GM23338 (cell line): ENCODE results near the gene WWOX. TPM values are rescaled to one million over a fixed set of nuclear protein-coding genes. Genes with fewer than 3 reads are reported as not detected.

ENCODE experiments used
- ATAC-seq: fragments of 200-7000 bp; cut with Tn5 transposase; 3 replicates; pipeline ENCODE4 v1.9.1; 2020
- DNase-seq: peaks from one replicate; pipeline ENCODE4 v3.0.0-alpha.2; 2015; ENCODE audit warnings: low spot score
- H2AFZ ChIP-seq: fragments of 200-600 bp; sonication (generic); 2 replicates; pipeline ENCODE4 v1.8.0; 2016; ENCODE audit warnings: antibody characterized with exemption, mild to moderate bottlenecking, moderate library complexity
- H3F3A ChIP-seq: fragments of 200-600 bp; sonication (generic); replicated peaks from 2 replicates; pipeline ENCODE4 v1.8.0; 2017; ENCODE audit warnings: antibody characterized with exemption, mixed run types, low read depth
- H3K27ac ChIP-seq: fragments of 200-600 bp; sonication (generic); 2 replicates; pipeline ENCODE4 v1.6.1; 2016; ENCODE audit warnings: low read depth
- H3K27me3 ChIP-seq: fragments of 200-600 bp; sonication (generic); 2 replicates; pipeline ENCODE4 v1.8.0; 2016; ENCODE audit warnings: mild to moderate bottlenecking, mixed run types, moderate library complexity; ENCODE audit not compliant: insufficient read depth
- H3K36me3 ChIP-seq: fragments of 200-600 bp; sonication (generic); 2 replicates; pipeline ENCODE4 v1.8.0; 2016; ENCODE audit warnings: mild to moderate bottlenecking; ENCODE audit not compliant: insufficient read depth
- H3K4me1 ChIP-seq: fragments of 200-600 bp; sonication (generic); 2 replicates; pipeline ENCODE4 v1.8.0; 2016; ENCODE audit warnings: mild to moderate bottlenecking, moderate library complexity; ENCODE audit not compliant: insufficient read depth
- H3K4me2 ChIP-seq: fragments of 200-600 bp; sonication (generic); 2 replicates; pipeline ENCODE4 v1.7.1; 2017; ENCODE audit warnings: mixed run types
- H3K4me3 ChIP-seq: fragments of 200-600 bp; sonication (generic); 2 replicates; pipeline ENCODE4 v1.6.1; 2016; ENCODE audit warnings: mixed run types
- H3K79me2 ChIP-seq: fragments of 200-600 bp; sonication (generic); replicated peaks from 2 replicates; pipeline ENCODE4 v1.8.0; 2017; ENCODE audit warnings: mild to moderate bottlenecking; ENCODE audit not compliant: insufficient read depth
- H3K9me2 ChIP-seq: fragments of 200-600 bp; sonication (generic); 2 replicates; pipeline ENCODE4 v1.8.0; 2017; ENCODE audit not compliant: insufficient read depth
- H4K20me1 ChIP-seq: fragments of 200-600 bp; sonication (generic); replicated peaks from 2 replicates; pipeline ENCODE4 v1.8.0; 2017; ENCODE audit warnings: mild to moderate bottlenecking; ENCODE audit not compliant: insufficient read depth
- H3K27ac Mint-ChIP-seq: 2 replicates; pipeline ENCODE4 v1.8.0; 2020; ENCODE audit warnings: inconsistent platforms, mild to moderate bottlenecking, moderate library complexity, mixed read lengths
- H3K27me3 Mint-ChIP-seq: 3 replicates; pipeline ENCODE4 v1.8.0; 2022; ENCODE audit warnings: low read depth, mild to moderate bottlenecking, moderate library complexity, mixed read lengths, inconsistent platforms; ENCODE audit not compliant: insufficient read depth, poor library complexity
- H3K36me3 Mint-ChIP-seq: 3 replicates; pipeline ENCODE4 v1.8.0; 2021; ENCODE audit warnings: low read depth, mild to moderate bottlenecking, inconsistent platforms, moderate library complexity, mixed read lengths
- H3K4me1 Mint-ChIP-seq: 3 replicates; pipeline ENCODE4 v1.8.0; 2020; ENCODE audit warnings: mild to moderate bottlenecking, inconsistent platforms, mixed read lengths
- H3K4me3 Mint-ChIP-seq: 3 replicates; pipeline ENCODE4 v1.8.0; 2021; ENCODE audit warnings: moderate library complexity, mild to moderate bottlenecking, inconsistent platforms, mixed read lengths
- H3K9me3 Mint-ChIP-seq: 3 replicates; pipeline ENCODE4 v1.8.0; 2020; ENCODE audit warnings: moderate library complexity, mild to moderate bottlenecking, inconsistent platforms, mixed read lengths
- CREB1 ChIP-seq: fragments of 250-450 bp; sonication (Bioruptor Pico); IDR thresholded peaks from 2 replicates; pipeline ENCODE4 v1.5.0; 2020; ENCODE audit warnings: low read depth, mild to moderate bottlenecking, moderate library complexity
- CTCF ChIP-seq, 2 experiments: fragments of 200-600 bp in 1 of 2; sonication (generic) in 1 of 2; conservative IDR thresholded peaks; 2 replicates each; pipeline versions ENCODE4 v1.5.1 to v1.6.1; 2016 to 2017; ENCODE audit warnings: antibody characterized with exemption in 2 of 2, low read depth in 2 of 2, mild to moderate bottlenecking in 2 of 2, moderate library complexity in 1 of 2
- EZH2 ChIP-seq: fragments of 200-600 bp; sonication (generic); IDR thresholded peaks from one replicate; pipeline ENCODE4 v1.8.0; 2017; ENCODE audit warnings: antibody characterized with exemption, mild to moderate bottlenecking, low read depth; ENCODE audit not compliant: unreplicated experiment
- EZH2phosphoT487 ChIP-seq: fragments of 200-600 bp; sonication (generic); IDR thresholded peaks from one replicate; pipeline ENCODE4 v1.8.1; 2018; ENCODE audit warnings: antibody characterized with exemption; ENCODE audit not compliant: unreplicated experiment
- JUNB ChIP-seq: IDR thresholded peaks from one replicate; pipeline ENCODE4 v1.6.1; 2016; ENCODE audit warnings: antibody characterized with exemption; ENCODE audit not compliant: unreplicated experiment
- NANOG ChIP-seq: IDR thresholded peaks from 2 replicates; pipeline ENCODE4 v1.6.1; 2016; ENCODE audit warnings: antibody characterized with exemption, borderline replicate concordance
- POLR2AphosphoS5 ChIP-seq: IDR thresholded peaks from 2 replicates; pipeline ENCODE4 v1.6.1; 2016; ENCODE audit warnings: antibody characterized with exemption, low read depth
- REST ChIP-seq: IDR thresholded peaks from one replicate; pipeline ENCODE4 v1.6.1; 2018; ENCODE audit warnings: antibody characterized with exemption; ENCODE audit not compliant: unreplicated experiment
- STAT1 ChIP-seq: IDR thresholded peaks from one replicate; pipeline ENCODE4 v1.6.1; 2016; ENCODE audit warnings: antibody characterized with exemption; ENCODE audit not compliant: unreplicated experiment
- ZNF114 ChIP-seq: fragments of 250-450 bp; sonication (Bioruptor Pico); IDR thresholded peaks from 2 replicates; pipeline ENCODE4 v1.5.0; 2020; ENCODE audit warnings: mild to moderate bottlenecking, moderate library complexity
- ZNF331 ChIP-seq: fragments of 250-450 bp; sonication (Bioruptor Pico); IDR thresholded peaks from 2 replicates; pipeline ENCODE4 v1.5.0; 2020; ENCODE audit warnings: low read depth, mild to moderate bottlenecking, moderate library complexity
- polyA plus RNA-seq: library from polyadenylated mRNA; unstranded; fragments of >200 nt; fragmentation: Nextera tagmentation; extraction: Ambion mirVana; gene quantifications from 2 replicates; pipeline ENCODE4 v1.2.1, GENCODE V29; 2016
- total RNA-seq: library from RNA; depleted of rRNA; stranded (reverse); fragments of >200 nt; shearing (Covaris generic); gene quantifications from 2 replicates; pipeline ENCODE4 v1.2.3, GENCODE V29; 2014

WWOX gene
- total and polyA plus RNA-seq, 2 experiments from 2014 or later: 10.0 to 19.3 TPM

- no peak for TF ChIP-seq ZNF331
- no peak for TF ChIP-seq JUNB
- TF ChIP-seq STAT1: no peak
- TF ChIP-seq CTCF (conservative IDR thresholded peaks at IDR 0.05; ENCODE audit: low read depth in 2 of 2): no peak
- no peak for TF ChIP-seq POLR2AphosphoS5
- no peak for TF ChIP-seq ZNF114 (CRISPR knock-in tag)
- no peak for TF ChIP-seq NANOG
- TF ChIP-seq EZH2: no peak
- no peak for TF ChIP-seq EZH2phosphoT487
- no peak for TF ChIP-seq CREB1 (CRISPR knock-in tag)
Observed at GRCh38 chr16:78788696-78789095, 689.2 kb downstream of the WWOX start (continued).

GRCh38 chr16:78789561-78789960 lies 690.1 kb downstream of the WWOX start:
- Histone ChIP-seq H3K4me1 (no peaks in the 10 kb centered on the region), H4K20me1 (no peaks in the 10 kb centered on the region), H3K27ac (no peak overlapping the region), H2AFZ (no peak overlapping the region), H3K79me2 (no peaks in the 10 kb centered on the region), H3K4me3 (no peak overlapping the region), H3K9me2 (no peaks in the 10 kb centered on the region), H3K36me3 (no peaks in the 10 kb centered on the region), H3K27me3 (no peaks in the 10 kb centered on the region), H3K4me2 (no peak overlapping the region), H3F3A (no peaks in the 10 kb centered on the region)
- no peaks in the 10 kb centered on the region for H3K27me3 Mint-ChIP-seq
- DNase-seq (no peak), ATAC-seq (no peak)
- no peak overlapping the region for H3K4me3 Mint-ChIP-seq
- no peaks in the 10 kb centered on the region for H3K4me1 Mint-ChIP-seq
- no peaks in the 10 kb centered on the region for H3K36me3 Mint-ChIP-seq
- no peak overlapping the region for H3K27ac Mint-ChIP-seq
- no peak for TF ChIP-seq ZNF114 (CRISPR knock-in tag)
- H3K9me3 Mint-ChIP-seq: no peaks in the 10 kb centered on the region; the same call in 2 of the 3 replicates

- Histone ChIP-seq H3K4me3 (no peak overlapping the region), H3K4me1 (no peaks in the 10 kb centered on the region), H3K27me3 (no peaks in the 10 kb centered on the region), H3K36me3 (no peaks in the 10 kb centered on the region), H4K20me1 (no peaks in the 10 kb centered on the region), H3F3A (no peaks in the 10 kb centered on the region), H3K9me2 (peaks cover 9% of the 10 kb centered on the region; the same call in 1 of the 2 replicates), H2AFZ (no peak overlapping the region), H3K79me2 (no peaks in the 10 kb centered on the region), H3K4me2 (no peak overlapping the region), H3K27ac (no peak overlapping the region)
- DNase-seq (no peak), ATAC-seq (no peak)
- Mint-ChIP-seq H3K27me3 (no peaks in the 10 kb centered on the region), H3K4me1 (no peaks in the 10 kb centered on the region), H3K9me3 (no peaks in the 10 kb centered on the region; the same call in 2 of the 3 replicates), H3K36me3 (no peaks in the 10 kb centered on the region), H3K27ac (peak overlapping the region; percentile 18; the same call in 1 of the 2 replicates), H3K4me3 (no peak overlapping the region)
- TF ChIP-seq POLR2AphosphoS5 (no peak), REST (no peak), NANOG (no peak), JUNB (no peak)
Observed at GRCh38 chr16:78791011-78791410, 691.6 kb downstream of the WWOX start.
